HepG2 (cell line): Measurements from ENCODE around the gene UTRN. TPM values are rescaled to one million over a fixed set of nuclear protein-coding genes. Genes with fewer than 3 reads are reported as not detected.

Experiments
- ARID4A ChIP-seq: sonication (generic); formaldehyde crosslinking; IDR thresholded peaks from 2 replicates; pipeline ENCODE4 v1.5.0; 2020; ENCODE audit warnings: mild to moderate bottlenecking, missing genetic modification reagents, borderline replicate concordance
- HNRNPLL ChIP-seq: fragments of 200-400 bp; formaldehyde crosslinking; IDR thresholded peaks from 2 replicates; pipeline ENCODE4 v1.6.1; 2017; ENCODE audit warnings: mild to moderate bottlenecking, low read depth, low read length; ENCODE audit not compliant: poor library complexity, severe bottlenecking
- IKZF5 ChIP-seq: IDR thresholded peaks from 2 replicates; pipeline ENCODE4 v1.6.1; 2018; ENCODE audit warnings: missing genetic modification reagents, mild to moderate bottlenecking, missing compliant biosample characterization
- IRF2 ChIP-seq: IDR thresholded peaks from 2 replicates; pipeline ENCODE4 v1.6.1; 2018; ENCODE audit warnings: missing genetic modification reagents, missing compliant biosample characterization
- KDM1A ChIP-seq: IDR thresholded peaks from 2 replicates; pipeline ENCODE4 v1.6.1; 2016; ENCODE audit warnings: missing compliant biosample characterization
- NFE2 ChIP-seq: sonication (generic); formaldehyde crosslinking; IDR thresholded peaks from 2 replicates; pipeline ENCODE4 v1.4.0; 2020; ENCODE audit warnings: missing genetic modification reagents
- NR2F2 ChIP-seq: IDR thresholded peaks from 2 replicates; pipeline ENCODE4 v1.6.1; 2012; ENCODE audit warnings: low read depth, inconsistent platforms, borderline replicate concordance
- PBX3 ChIP-seq: sonication (generic); formaldehyde crosslinking; IDR thresholded peaks from 2 replicates; pipeline ENCODE4 v1.8.1; 2023; ENCODE audit warnings: missing genetic modification reagents, inconsistent platforms, borderline replicate concordance
- SP5 ChIP-seq: IDR thresholded peaks from 2 replicates; pipeline ENCODE4 v1.6.1; 2016; ENCODE audit warnings: low read depth, borderline replicate concordance
- SRY ChIP-seq: sonication (generic); formaldehyde crosslinking; IDR thresholded peaks from 2 replicates; pipeline ENCODE4 v1.8.0; 2022; ENCODE audit warnings: mild to moderate bottlenecking, missing genetic modification reagents
- ZNF839 ChIP-seq: sonication (generic); formaldehyde crosslinking; IDR thresholded peaks from 2 replicates; pipeline ENCODE4 v1.4.0; 2020; ENCODE audit warnings: missing genetic modification reagents, mild to moderate bottlenecking, borderline replicate concordance
- polyA plus RNA-seq, 8 experiments: library from polyadenylated mRNA; depleted of rRNA in 3 of 8; stranded (reverse) in 7 of 8; unstranded in 1 of 8; fragments of >200 nt; fragmentation: Illumina TruSeq in 4 of 8; extraction: Trizol in 4 of 8; gene quantifications; 2 replicates each; pipeline versions ENCODE4 v1.2.1 to v1.2.3, GENCODE V29; 2011 to 2016; ENCODE audit warnings: low read depth in 4 of 8, missing spikeins in 1 of 8, mixed read lengths in 1 of 8; ENCODE audit not compliant: insufficient read depth in 1 of 8
- total RNA-seq, 5 experiments: library from RNA; depleted of rRNA; stranded (reverse); fragments of >200 nt; fragmentation: Illumina TruSeq; extraction: Trizol; gene quantifications; 2 replicates each; pipeline ENCODE4 v1.2.3, GENCODE V29; 2016; ENCODE audit warnings: low read depth in 1 of 5
- TF ChIP-seq, protein P1 (sequence below): sonication (generic); formaldehyde crosslinking; IDR thresholded peaks from 2 replicates; pipeline ENCODE4 v1.4.0; 2020; ENCODE audit warnings: missing genetic modification reagents
- TF ChIP-seq, protein P2 (sequence below): sonication (generic); formaldehyde crosslinking; IDR thresholded peaks from 2 replicates; pipeline ENCODE4 v1.5.0; 2020; ENCODE audit warnings: missing genetic modification reagents, mild to moderate bottlenecking, borderline replicate concordance
- TF ChIP-seq, protein P3 (sequence below): sonication (generic); formaldehyde crosslinking; IDR thresholded peaks from 2 replicates; pipeline ENCODE4 v1.5.1; 2020; ENCODE audit warnings: missing genetic modification reagents, mild to moderate bottlenecking, borderline replicate concordance

Gene UTRN
- total and polyA plus RNA-seq, 2 of the 13 experiments (the other 11 are each of a cell fraction or from before 2014, with no cell fraction given), result 102 to 116 TPM

DNA sequence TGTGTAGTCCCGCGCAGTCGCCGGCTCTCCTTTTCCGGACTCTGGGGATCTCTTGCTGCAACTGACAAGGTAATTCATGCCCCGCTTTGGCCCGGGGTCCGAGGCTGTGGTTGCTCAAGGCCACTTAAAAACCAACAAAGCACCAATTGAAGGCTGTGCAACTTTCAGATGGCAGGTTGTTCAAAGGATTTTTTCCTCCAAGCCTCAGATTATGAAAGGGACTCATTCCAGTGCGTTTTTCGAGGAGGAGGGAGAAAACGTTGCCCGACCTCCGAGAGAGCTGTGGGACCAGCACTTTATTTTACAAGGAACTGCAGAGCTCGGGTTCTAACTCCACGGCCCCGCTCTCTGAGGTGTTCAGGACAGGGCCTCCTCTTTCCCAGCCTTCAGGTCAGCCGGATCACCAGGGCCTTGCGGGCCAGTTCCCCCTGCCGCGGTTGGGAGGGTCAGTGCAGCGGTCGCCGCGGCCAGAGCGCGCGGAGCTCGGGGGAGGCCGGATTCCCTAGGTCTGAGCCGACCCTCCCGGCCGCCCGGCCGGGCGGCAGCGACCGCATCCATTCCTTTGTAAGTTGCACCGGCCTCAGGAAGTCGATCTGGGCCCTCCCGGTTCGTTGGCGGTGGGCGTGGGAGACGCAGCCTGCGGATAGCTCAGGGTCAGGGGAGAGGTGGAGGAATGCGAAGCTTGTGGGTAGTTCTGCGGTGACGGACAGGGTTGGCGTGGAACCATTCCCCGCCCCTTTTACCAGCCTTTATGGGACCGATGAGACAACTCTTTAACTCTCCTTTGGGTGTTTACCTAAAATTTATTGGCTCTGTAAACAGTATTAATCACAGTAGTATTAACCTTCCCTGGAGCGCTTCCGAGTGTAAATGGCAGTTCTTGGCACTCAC lies 1.6 kb downstream of the UTRN start (continued):
- TF ChIP-seq, protein P1, sequence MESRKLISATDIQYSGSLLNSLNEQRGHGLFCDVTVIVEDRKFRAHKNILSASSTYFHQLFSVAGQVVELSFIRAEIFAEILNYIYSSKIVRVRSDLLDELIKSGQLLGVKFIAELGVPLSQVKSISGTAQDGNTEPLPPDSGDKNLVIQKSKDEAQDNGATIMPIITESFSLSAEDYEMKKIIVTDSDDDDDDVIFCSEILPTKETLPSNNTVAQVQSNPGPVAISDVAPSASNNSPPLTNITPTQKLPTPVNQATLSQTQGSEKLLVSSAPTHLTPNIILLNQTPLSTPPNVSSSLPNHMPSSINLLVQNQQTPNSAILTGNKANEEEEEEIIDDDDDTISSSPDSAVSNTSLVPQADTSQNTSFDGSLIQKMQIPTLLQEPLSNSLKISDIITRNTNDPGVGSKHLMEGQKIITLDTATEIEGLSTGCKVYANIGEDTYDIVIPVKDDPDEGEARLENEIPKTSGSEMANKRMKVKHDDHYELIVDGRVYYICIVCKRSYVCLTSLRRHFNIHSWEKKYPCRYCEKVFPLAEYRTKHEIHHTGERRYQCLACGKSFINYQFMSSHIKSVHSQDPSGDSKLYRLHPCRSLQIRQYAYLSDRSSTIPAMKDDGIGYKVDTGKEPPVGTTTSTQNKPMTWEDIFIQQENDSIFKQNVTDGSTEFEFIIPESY (CRISPR knock-in tag), result no peak
- 0 out of 2 replicates have a peak, but pooled peaks have one; percentile 28 for TF ChIP-seq NR2F2
- TF ChIP-seq NFE2 (CRISPR knock-in tag), result no peak
- TF ChIP-seq IRF2, result peak; percentile 59; the same call in 1 of the 2 replicates
- TF ChIP-seq PBX3 (CRISPR knock-in tag), result peak; percentile 47; the same call in 1 of the 2 replicates
- no peak; the same call in 1 of the 2 replicates for TF ChIP-seq IKZF5
- TF ChIP-seq HNRNPLL, result peak; percentile 93
- TF ChIP-seq, protein P2, sequence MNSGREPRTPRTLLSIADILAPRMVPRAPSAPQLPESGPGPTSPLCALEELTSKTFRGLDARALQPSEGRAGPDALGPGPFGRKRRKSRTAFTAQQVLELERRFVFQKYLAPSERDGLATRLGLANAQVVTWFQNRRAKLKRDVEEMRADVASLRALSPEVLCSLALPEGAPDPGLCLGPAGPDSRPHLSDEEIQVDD (CRISPR knock-in tag), result 0 out of 2 replicates have a peak, but pooled peaks have one; percentile 58
- TF ChIP-seq SP5 (CRISPR knock-in tag), result peak; percentile 90
- TF ChIP-seq ZNF839 (CRISPR knock-in tag), result no peak
- peak; percentile 74; the same call in 1 of the 2 replicates for TF ChIP-seq SRY
- TF ChIP-seq, protein P3, sequence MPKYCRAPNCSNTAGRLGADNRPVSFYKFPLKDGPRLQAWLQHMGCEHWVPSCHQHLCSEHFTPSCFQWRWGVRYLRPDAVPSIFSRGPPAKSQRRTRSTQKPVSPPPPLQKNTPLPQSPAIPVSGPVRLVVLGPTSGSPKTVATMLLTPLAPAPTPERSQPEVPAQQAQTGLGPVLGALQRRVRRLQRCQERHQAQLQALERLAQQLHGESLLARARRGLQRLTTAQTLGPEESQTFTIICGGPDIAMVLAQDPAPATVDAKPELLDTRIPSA (CRISPR knock-in tag), result no peak; the same call in 1 of the 2 replicates
- TF ChIP-seq KDM1A (CRISPR knock-in tag), result 0 out of 2 replicates have a peak, but pooled peaks have one; percentile 41
- TF ChIP-seq ARID4A (CRISPR knock-in tag), result peak; percentile 66
